SK-N-SH treated with all-trans-retinoic acid at 6 μM for 48 hours (cell line): ENCODE data around the gene HSPG2.

Experiments
- ATAC-seq: fragments of 200-7000 bp; cut with Tn5 transposase; 3 replicates; pipeline ENCODE4 v1.9.1; 2020; ENCODE audit warnings: mild to moderate bottlenecking, moderate library complexity
- ARNTL ChIP-seq: fragments of 450-650 bp; formaldehyde crosslinking; IDR thresholded peaks from 2 replicates; pipeline ENCODE4 v1.5.0; 2020; ENCODE audit warnings: low read depth, mild to moderate bottlenecking, moderate library complexity, borderline replicate concordance
- BACH2 ChIP-seq: fragments of 250-450 bp; sonication (Bioruptor Pico); IDR thresholded peaks from 2 replicates; pipeline ENCODE4 v1.9.0; 2021; ENCODE audit warnings: mild to moderate bottlenecking, borderline replicate concordance
- CSDC2 ChIP-seq: fragments of 250-450 bp; sonication (Bioruptor Pico); IDR thresholded peaks from 2 replicates; pipeline ENCODE4 v1.5.0; 2020; ENCODE audit warnings: mild to moderate bottlenecking, moderate library complexity
- ESRRG ChIP-seq: fragments of 250-450 bp; sonication (Bioruptor Pico); IDR thresholded peaks from 2 replicates; pipeline ENCODE4 v1.6.1; 2021; ENCODE audit warnings: mild to moderate bottlenecking
- GLIS3 ChIP-seq: fragments of 250-450 bp; sonication (Bioruptor Pico); IDR thresholded peaks from 2 replicates; pipeline ENCODE4 v1.5.0; 2020; ENCODE audit warnings: mild to moderate bottlenecking, moderate library complexity
- OSR1 ChIP-seq: fragments of 250-450 bp; sonication (Bioruptor Pico); IDR thresholded peaks from 2 replicates; pipeline ENCODE4 v1.8.0; 2022; ENCODE audit warnings: moderate library complexity, mild to moderate bottlenecking, inconsistent platforms
- PPARA ChIP-seq: fragments of 250-450 bp; sonication (Bioruptor Pico); IDR thresholded peaks from 2 replicates; pipeline ENCODE4 v1.5.0; 2020; ENCODE audit warnings: mild to moderate bottlenecking, borderline replicate concordance
- RARB ChIP-seq: fragments of 250-450 bp; sonication (Bioruptor Pico); IDR thresholded peaks from 2 replicates; pipeline ENCODE4 v1.8.0; 2021; ENCODE audit warnings: mild to moderate bottlenecking, moderate library complexity
- TCF4 ChIP-seq: fragments of 250-450 bp; sonication (Bioruptor Pico); IDR thresholded peaks from 2 replicates; pipeline ENCODE4 v1.8.0; 2021; ENCODE audit warnings: mild to moderate bottlenecking, moderate library complexity, borderline replicate concordance
- TOX ChIP-seq: fragments of 250-450 bp; sonication (Bioruptor Pico); IDR thresholded peaks from 2 replicates; pipeline ENCODE4 v1.8.0; 2021; ENCODE audit warnings: mild to moderate bottlenecking, moderate library complexity, borderline replicate concordance
- ZC3H10 ChIP-seq: fragments of 250-450 bp; sonication (Bioruptor Pico); IDR thresholded peaks from 2 replicates; pipeline ENCODE4 v1.5.1; 2021; ENCODE audit warnings: mild to moderate bottlenecking, moderate library complexity
- ZFP30 ChIP-seq: fragments of 450-650 bp; formaldehyde crosslinking; IDR thresholded peaks from 2 replicates; pipeline ENCODE4 v1.5.0; 2022; ENCODE audit warnings: mild to moderate bottlenecking, moderate library complexity
- ZNF565 ChIP-seq: fragments of 450-650 bp; formaldehyde crosslinking; conservative IDR thresholded peaks from 2 replicates; pipeline ENCODE4 v1.5.0; 2020; ENCODE audit warnings: low read depth, mild to moderate bottlenecking, moderate library complexity
- ZNF70 ChIP-seq: fragments of 450-650 bp; formaldehyde crosslinking; IDR thresholded peaks from 2 replicates; pipeline ENCODE4 v1.5.0; 2020; ENCODE audit warnings: mild to moderate bottlenecking, moderate library complexity
- ZNF8 ChIP-seq: fragments of 450-650 bp; formaldehyde crosslinking; IDR thresholded peaks from 2 replicates; pipeline ENCODE4 v1.5.0; 2020; ENCODE audit warnings: mild to moderate bottlenecking, moderate library complexity
- TF ChIP-seq, protein P1 (sequence below): fragments of 250-450 bp; sonication (Bioruptor Pico); IDR thresholded peaks from 2 replicates; pipeline ENCODE4 v1.8.0; 2020; ENCODE audit warnings: mild to moderate bottlenecking, moderate library complexity, borderline replicate concordance
- TF ChIP-seq, protein P2 (sequence below): fragments of 250-450 bp; sonication (Bioruptor Pico); IDR thresholded peaks from 2 replicates; pipeline ENCODE4 v1.5.1; 2021; ENCODE audit warnings: mild to moderate bottlenecking, moderate library complexity
- TF ChIP-seq, protein P3 (sequence below): fragments of 250-450 bp; sonication (Bioruptor Pico); IDR thresholded peaks from 2 replicates; pipeline ENCODE4 v1.8.0; 2021; ENCODE audit warnings: low read depth, mild to moderate bottlenecking, moderate library complexity, borderline replicate concordance
- TF ChIP-seq, protein P4 (sequence below): fragments of 250-450 bp; sonication (Bioruptor Pico); IDR thresholded peaks from 2 replicates; pipeline ENCODE4 v1.5.0; 2020; ENCODE audit warnings: mild to moderate bottlenecking, moderate library complexity

The HSPG2 gene

DNA sequence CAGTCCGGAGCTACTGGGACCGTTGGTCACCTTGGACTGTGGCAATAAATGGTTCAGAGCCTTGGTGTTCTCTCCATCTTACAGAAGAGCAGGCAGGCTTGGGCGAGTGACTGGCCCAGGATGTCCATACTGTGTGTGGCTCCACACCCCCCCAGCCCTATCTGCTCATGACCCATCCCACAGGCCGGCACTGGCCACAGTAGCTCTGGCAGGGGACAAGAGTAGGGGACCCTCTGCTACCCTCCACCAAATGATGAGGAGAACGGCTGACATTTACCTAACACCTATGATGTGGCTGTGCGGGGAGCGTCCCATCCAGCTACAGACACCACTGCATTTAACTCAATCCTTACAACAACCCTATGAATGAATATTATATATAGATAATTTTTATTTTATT, 111.7 kb downstream of the HSPG2 start (continued):
- no peak for TF ChIP-seq GLIS3 (CRISPR knock-in tag)
- TF ChIP-seq, protein P1, sequence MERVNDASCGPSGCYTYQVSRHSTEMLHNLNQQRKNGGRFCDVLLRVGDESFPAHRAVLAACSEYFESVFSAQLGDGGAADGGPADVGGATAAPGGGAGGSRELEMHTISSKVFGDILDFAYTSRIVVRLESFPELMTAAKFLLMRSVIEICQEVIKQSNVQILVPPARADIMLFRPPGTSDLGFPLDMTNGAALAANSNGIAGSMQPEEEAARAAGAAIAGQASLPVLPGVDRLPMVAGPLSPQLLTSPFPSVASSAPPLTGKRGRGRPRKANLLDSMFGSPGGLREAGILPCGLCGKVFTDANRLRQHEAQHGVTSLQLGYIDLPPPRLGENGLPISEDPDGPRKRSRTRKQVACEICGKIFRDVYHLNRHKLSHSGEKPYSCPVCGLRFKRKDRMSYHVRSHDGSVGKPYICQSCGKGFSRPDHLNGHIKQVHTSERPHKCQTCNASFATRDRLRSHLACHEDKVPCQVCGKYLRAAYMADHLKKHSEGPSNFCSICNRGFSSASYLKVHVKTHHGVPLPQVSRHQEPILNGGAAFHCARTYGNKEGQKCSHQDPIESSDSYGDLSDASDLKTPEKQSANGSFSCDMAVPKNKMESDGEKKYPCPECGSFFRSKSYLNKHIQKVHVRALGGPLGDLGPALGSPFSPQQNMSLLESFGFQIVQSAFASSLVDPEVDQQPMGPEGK (CRISPR knock-in tag): no peak
- TF ChIP-seq, all 23 proteins: peak for 0

DNA sequence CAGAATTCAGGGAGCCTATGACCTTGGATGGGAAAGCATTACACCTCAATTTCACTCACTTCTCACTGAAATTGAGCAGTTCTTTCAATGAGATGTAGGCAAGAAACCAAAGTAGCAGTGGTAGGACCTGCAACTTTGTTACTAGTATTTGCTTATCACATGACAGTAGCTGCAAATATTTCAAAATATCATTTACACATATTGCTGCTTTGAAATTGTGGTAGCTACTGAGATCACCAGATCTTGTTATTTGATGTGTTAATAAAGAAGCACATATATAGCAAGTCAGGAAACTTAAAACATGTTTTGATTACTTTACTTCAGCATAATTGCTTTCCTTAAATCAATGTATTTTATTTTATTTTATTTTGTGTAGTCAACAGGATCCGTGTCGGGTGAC, 112.2 kb downstream of the HSPG2 start:
- TF ChIP-seq TOX (CRISPR knock-in tag): no peak
- TF ChIP-seq, protein P1 (CRISPR knock-in tag): no peak
- TF ChIP-seq ESRRG: no peak
- TF ChIP-seq TCF4 (CRISPR knock-in tag): no peak
- no peak for TF ChIP-seq CSDC2 (CRISPR knock-in tag)
- TF ChIP-seq ZNF8 (CRISPR knock-in tag): no peak
- TF ChIP-seq BACH2 (CRISPR knock-in tag): no peak
- no peak for ATAC-seq

DNA sequence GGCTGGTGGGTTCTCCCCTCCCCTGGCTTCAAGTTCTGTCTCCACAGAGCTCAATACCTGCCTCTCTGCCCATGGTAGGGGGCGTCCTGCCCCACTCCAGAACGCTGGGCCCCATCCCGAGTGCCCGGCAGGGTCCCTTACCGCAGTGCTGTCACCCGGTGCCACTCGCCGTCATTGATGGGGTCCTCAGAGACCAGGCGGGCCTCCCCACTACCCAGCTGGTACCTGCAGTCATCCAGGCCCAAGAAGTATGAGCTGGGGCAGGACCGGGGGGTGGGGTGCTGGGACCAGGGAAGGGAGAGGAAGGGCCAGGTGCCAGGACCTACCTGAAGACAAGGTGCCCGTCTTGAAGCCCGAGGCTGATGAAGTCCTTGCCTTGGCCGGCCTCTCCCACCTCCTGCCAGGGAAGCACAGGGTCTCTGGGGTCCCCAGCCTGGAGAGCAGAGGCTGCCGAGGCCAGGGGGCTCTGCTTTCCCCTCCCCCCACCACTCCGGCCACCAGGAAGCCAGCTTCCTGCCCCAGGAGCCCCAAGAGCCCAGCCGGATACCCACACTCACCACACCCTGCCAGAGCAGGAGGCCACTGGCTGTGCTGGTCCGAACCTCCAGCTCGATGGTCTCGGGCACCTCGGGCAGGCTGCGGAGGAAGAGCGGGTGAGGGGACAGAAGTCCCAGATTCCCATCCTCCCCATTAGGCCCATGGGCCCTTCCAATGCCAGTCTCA, 113.0 kb downstream of the HSPG2 start:
- TF ChIP-seq ZC3H10 (CRISPR knock-in tag) (no peak), RARB (CRISPR knock-in tag) (no peak), BACH2 (CRISPR knock-in tag) (no peak), ZFP30 (CRISPR knock-in tag) (no peak), ARNTL (no peak), CSDC2 (CRISPR knock-in tag) (no peak), ZNF565 (CRISPR knock-in tag) (no peak), TCF4 (CRISPR knock-in tag) (no peak), ESRRG (no peak), OSR1 (CRISPR knock-in tag) (no peak), PPARA (CRISPR knock-in tag) (no peak), GLIS3 (CRISPR knock-in tag) (no peak), ZNF70 (CRISPR knock-in tag) (no peak)
- TF ChIP-seq, protein P2, sequence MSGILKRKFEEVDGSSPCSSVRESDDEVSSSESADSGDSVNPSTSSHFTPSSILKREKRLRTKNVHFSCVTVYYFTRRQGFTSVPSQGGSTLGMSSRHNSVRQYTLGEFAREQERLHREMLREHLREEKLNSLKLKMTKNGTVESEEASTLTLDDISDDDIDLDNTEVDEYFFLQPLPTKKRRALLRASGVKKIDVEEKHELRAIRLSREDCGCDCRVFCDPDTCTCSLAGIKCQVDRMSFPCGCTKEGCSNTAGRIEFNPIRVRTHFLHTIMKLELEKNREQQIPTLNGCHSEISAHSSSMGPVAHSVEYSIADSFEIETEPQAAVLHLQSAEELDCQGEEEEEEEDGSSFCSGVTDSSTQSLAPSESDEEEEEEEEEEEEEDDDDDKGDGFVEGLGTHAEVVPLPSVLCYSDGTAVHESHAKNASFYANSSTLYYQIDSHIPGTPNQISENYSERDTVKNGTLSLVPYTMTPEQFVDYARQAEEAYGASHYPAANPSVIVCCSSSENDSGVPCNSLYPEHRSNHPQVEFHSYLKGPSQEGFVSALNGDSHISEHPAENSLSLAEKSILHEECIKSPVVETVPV (CRISPR knock-in tag): no peak
- TF ChIP-seq, protein P3, sequence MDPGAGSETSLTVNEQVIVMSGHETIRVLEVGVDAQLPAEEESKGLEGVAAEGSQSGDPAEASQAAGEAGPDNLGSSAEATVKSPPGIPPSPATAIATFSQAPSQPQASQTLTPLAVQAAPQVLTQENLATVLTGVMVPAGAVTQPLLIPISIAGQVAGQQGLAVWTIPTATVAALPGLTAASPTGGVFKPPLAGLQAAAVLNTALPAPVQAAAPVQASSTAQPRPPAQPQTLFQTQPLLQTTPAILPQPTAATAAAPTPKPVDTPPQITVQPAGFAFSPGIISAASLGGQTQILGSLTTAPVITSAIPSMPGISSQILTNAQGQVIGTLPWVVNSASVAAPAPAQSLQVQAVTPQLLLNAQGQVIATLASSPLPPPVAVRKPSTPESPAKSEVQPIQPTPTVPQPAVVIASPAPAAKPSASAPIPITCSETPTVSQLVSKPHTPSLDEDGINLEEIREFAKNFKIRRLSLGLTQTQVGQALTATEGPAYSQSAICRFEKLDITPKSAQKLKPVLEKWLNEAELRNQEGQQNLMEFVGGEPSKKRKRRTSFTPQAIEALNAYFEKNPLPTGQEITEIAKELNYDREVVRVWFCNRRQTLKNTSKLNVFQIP (CRISPR knock-in tag): no peak
- TF ChIP-seq, protein P4, sequence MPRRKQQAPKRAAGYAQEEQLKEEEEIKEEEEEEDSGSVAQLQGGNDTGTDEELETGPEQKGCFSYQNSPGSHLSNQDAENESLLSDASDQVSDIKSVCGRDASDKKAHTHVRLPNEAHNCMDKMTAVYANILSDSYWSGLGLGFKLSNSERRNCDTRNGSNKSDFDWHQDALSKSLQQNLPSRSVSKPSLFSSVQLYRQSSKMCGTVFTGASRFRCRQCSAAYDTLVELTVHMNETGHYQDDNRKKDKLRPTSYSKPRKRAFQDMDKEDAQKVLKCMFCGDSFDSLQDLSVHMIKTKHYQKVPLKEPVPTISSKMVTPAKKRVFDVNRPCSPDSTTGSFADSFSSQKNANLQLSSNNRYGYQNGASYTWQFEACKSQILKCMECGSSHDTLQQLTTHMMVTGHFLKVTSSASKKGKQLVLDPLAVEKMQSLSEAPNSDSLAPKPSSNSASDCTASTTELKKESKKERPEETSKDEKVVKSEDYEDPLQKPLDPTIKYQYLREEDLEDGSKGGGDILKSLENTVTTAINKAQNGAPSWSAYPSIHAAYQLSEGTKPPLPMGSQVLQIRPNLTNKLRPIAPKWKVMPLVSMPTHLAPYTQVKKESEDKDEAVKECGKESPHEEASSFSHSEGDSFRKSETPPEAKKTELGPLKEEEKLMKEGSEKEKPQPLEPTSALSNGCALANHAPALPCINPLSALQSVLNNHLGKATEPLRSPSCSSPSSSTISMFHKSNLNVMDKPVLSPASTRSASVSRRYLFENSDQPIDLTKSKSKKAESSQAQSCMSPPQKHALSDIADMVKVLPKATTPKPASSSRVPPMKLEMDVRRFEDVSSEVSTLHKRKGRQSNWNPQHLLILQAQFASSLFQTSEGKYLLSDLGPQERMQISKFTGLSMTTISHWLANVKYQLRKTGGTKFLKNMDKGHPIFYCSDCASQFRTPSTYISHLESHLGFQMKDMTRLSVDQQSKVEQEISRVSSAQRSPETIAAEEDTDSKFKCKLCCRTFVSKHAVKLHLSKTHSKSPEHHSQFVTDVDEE (CRISPR knock-in tag): no peak
- TF ChIP-seq, all 23 proteins: peak for 0
- no peak for ATAC-seq
